ENCODE results near the gene CENPQ. TPM values are rescaled to one million over a fixed set of nuclear protein-coding genes. Genes with fewer than 3 reads are reported as not detected.

CENPQ gene
- total RNA-seq, 1 experiment from 2014 or later: 5.5 TPM

GRCh38 chr6:49499623-49500022 is 36.5 kb downstream of the CENPQ start, which contains the start of gene GLYATL3:
Gene GLYATL3, plus strand, starts transcription at chr6:49499923. Its CDS starts 12,068 bp downstream, at chr6:49511991.
- ChIA-PET POLR2A (no interaction called here), CTCF (no interaction called here)
- no peaks in the 10 kb centered on the region for H3K4me1 ChIP-seq (ENCODE audit: control insufficient read depth, insufficient read depth, low read length)
- DNase-seq (ENCODE audit: low read depth, low spot score) (no peak), ATAC-seq (no peak)
- H3K27ac ChIP-seq (ENCODE audit: low read length): no peak within 1 kb of the TSS
- intact Hi-C loops (cut with micrococcal nuclease; ENCODE audit: unreplicated experiment) (no loop called here), in situ Hi-C loops (cut with HindIII; ENCODE audit: low pct_unique_long_range_greater_than_20kb, low sequenced_read_pairs) (no loop called here)
- no TSS peak for BruUV-seq (replicated peaks)
- no peak for TF ChIP-seq CTCF (IDR thresholded peaks at IDR 0.05)
- no peak for TF ChIP-seq SIN3A (IDR thresholded peaks at IDR 0.05; ENCODE audit: borderline replicate concordance, insufficient read depth, low read depth, low read length)
- TF ChIP-seq REST (IDR thresholded peaks at IDR 0.05; ENCODE audit: insufficient read depth in 1 of 2, low read depth in 2 of 2, low read length in 1 of 2): no peak
- TF ChIP-seq POLR2AphosphoS5 (IDR thresholded peaks at IDR 0.05; ENCODE audit: low read depth, low read length): no peak
- no peak for TF ChIP-seq TCF7L2 (IDR thresholded peaks at IDR 0.05; ENCODE audit: low read depth, low read length)
- no peaks in the 10 kb centered on the region for H3K36me3 ChIP-seq (ENCODE audit: control insufficient read depth, insufficient read depth, low read length)
- H3K4me3 ChIP-seq (ENCODE audit: low read depth in 2 of 2, low read length in 2 of 2): no peak within 1 kb of the TSS
- H3K9me3 ChIP-seq (ENCODE audit: control insufficient read depth, insufficient read depth, low read depth, low read length): no peaks in the 10 kb centered on the region
- H3K27me3 ChIP-seq (ENCODE audit: control insufficient read depth, insufficient read depth, low read length): no peaks in the 10 kb centered on the region

GRCh38 chr6:49504666-49505065 is 41.5 kb downstream of the CENPQ start:
- Histone ChIP-seq H3K9me3 (ENCODE audit: control insufficient read depth, insufficient read depth, low read depth, low read length) (no peaks in the 10 kb centered on the region), H3K4me1 (ENCODE audit: control insufficient read depth, insufficient read depth, low read length) (no peaks in the 10 kb centered on the region), H3K4me3 (ENCODE audit: low read depth in 2 of 2, low read length in 2 of 2) (no peak overlapping the region), H3K27me3 (ENCODE audit: control insufficient read depth, insufficient read depth, low read length) (no peaks in the 10 kb centered on the region), H3K36me3 (ENCODE audit: control insufficient read depth, insufficient read depth, low read length) (no peaks in the 10 kb centered on the region), H3K27ac (ENCODE audit: low read length) (no peak overlapping the region)
- ATAC-seq: no peak
- ChIA-PET POLR2A (no interaction called here), CTCF (no interaction called here)
- no peak for DNase-seq (ENCODE audit: low read depth, low spot score)
- no peak for TF ChIP-seq REST (IDR thresholded peaks at IDR 0.05; ENCODE audit: insufficient read depth in 1 of 2, low read depth in 2 of 2, low read length in 1 of 2)
- TF ChIP-seq SIN3A (IDR thresholded peaks at IDR 0.05; ENCODE audit: borderline replicate concordance, insufficient read depth, low read depth, low read length): no peak
- no peak for TF ChIP-seq CTCF (IDR thresholded peaks at IDR 0.05)
- no peak for TF ChIP-seq TCF7L2 (IDR thresholded peaks at IDR 0.05; ENCODE audit: low read depth, low read length)
- TF ChIP-seq POLR2AphosphoS5 (IDR thresholded peaks at IDR 0.05; ENCODE audit: low read depth, low read length): no peak
- intact Hi-C loops (cut with micrococcal nuclease; ENCODE audit: unreplicated experiment) (no loop called here), in situ Hi-C loops (cut with HindIII; ENCODE audit: low pct_unique_long_range_greater_than_20kb, low sequenced_read_pairs) (no loop called here)
- BruUV-seq (replicated peaks): no TSS peak

Data from Panc1 (cell line).